ENCODE results near the gene HTR6.

Gene HTR6

GRCh38 chr1:19725606-19726005, 60.9 kb downstream of the HTR6 start:
- ChIA-PET POLR2A (no interaction called here), CTCF (interaction anchor here (2.0 to 5.8 kb wide), 2 partner anchors 10 to 21 kb away, joined by 11 to 33 read pairs; no protein-coding TSS in a partner anchor)
- DNase-seq (ENCODE audit: extremely low spot score), result no peak
- TF ChIP-seq CTCF (IDR thresholded peaks at IDR 0.05; ENCODE audit: control extremely low read depth, extremely low read depth, low read depth, missing control alignments), result no peak

- ChIA-PET CTCF (interaction anchor here (1.0 to 5.8 kb wide), 6 partner anchors 10 to 67 kb away, joined by 3 to 33 read pairs (median 4); no protein-coding TSS in a partner anchor), POLR2A (no interaction called here)
- DNase-seq (ENCODE audit: extremely low spot score), result no peak
- no peak for TF ChIP-seq CTCF (IDR thresholded peaks at IDR 0.05; ENCODE audit: control extremely low read depth, extremely low read depth, low read depth, missing control alignments)
These were observed 63.9 kb downstream of the HTR6 start for GRCh38 chr1:19728413-19729145.

GRCh38 chr1:19730232-19730631, 65.6 kb downstream of the HTR6 start:
- ChIA-PET POLR2A (no interaction called here), CTCF (interaction anchor here (0.7 to 5.8 kb wide), 2 partner anchors 15 to 31 kb away, joined by 3 to 33 read pairs; no protein-coding TSS in a partner anchor)
- no peak for DNase-seq (ENCODE audit: extremely low spot score)
- TF ChIP-seq CTCF (IDR thresholded peaks at IDR 0.05; ENCODE audit: control extremely low read depth, extremely low read depth, low read depth, missing control alignments), result no peak
